ENCODE data around the gene TCTN1. TPM values are rescaled to one million over a fixed set of nuclear protein-coding genes. Genes with fewer than 3 reads are reported as not detected.
A peak's percentile ranks its signal among the peaks of the same experiment; 100 is the strongest.

TCTN1 gene
- total RNA-seq, 1 donor from 2014 or later: 9.9 TPM

- no peak for DNase-seq
Observed at GRCh38 chr12:110683888-110684287, 70.0 kb downstream of the TCTN1 start.

GRCh38 chr12:110684312-110684836, 70.4 kb downstream of the TCTN1 start:
- no peak for DNase-seq

GRCh38 chr12:110686294-110686903, 72.5 kb downstream of the TCTN1 start:
- DNase-seq: no peak

DNA sequence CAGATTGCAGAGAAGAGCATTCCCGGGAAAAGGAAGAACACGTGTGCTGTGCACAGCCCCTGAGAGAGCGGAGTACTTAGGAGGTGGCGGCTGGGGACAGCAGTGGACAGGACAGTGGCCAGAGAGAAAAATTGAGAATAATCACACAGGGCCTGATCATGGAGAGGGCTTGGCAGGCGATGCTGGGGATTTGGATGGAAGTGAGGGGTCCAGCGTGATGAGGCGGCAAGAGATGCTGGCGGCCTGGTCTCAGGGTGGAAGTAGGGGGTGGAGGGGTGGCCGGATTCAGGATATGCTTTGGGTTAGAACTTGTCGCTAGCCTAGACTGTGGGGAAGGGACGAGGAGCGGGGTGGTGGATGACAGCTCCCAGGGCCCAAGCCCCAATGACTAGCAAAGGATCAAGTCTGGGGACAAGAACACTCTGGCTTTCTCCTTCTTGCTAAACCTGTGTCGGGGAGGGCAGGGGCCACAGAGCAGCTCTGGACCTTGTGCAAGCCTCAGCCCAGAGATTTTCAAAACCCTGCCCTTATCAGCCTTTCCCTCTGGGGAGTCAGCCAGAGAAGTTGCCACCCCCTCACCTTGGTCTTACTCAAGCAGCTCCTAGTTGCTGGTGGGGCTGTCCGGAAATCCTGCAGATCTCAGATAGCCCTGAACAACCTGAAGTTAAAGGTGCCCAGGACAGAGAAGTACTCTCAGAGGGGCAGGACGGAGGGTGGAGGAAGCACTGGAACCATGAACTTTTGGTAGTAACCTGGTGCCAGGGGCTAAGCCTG, 73.7 kb downstream of the TCTN1 start:
- DNase-seq: no peak

DNA sequence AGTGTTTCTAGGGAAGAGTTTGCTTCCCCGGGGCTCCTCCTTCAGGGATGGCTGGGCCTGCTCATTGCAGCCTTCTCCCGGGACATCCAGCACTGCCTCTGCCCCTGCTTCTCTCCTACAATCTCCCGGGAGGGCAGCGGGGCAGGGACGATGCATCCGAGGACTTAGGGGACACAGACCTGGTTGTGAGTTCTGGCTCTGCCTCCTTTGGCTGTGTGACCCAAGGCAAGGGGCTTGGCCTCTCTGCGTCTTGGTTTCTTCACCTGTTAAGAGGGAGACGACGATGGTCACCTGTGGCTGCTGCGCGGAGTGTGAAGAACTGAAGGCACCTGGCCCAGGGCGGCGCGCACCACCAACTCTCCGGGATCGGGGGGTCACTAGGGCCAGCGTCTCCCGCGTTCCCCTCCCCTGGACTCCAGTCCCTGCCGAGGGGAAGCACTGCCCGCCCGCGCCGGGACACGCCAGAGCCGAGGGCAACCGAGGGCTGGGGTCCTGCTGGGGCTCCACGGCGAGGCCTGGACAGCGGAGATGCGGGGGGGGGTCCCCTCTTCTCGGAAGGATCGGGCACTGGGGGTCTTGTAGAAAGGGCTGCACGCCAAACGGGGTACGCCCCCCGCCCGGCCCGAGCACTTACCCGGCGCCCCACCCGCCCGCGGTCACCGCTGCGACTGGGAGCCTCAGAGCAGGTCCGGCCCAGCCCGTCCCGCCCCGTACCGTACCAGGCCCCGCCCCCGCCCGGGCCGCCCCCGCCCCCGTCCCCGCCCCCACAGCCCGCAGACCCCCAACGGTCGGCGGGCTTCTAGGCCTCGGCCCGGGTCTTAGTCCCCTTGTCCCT, 74.7 kb downstream of the TCTN1 start, which contains the start of gene HVCN1:
HVCN1 (minus strand) TSS at position 670 of the 835 bp plus-strand sequence. CDS start 5,870 bp downstream, outside the sequence.
- peak; percentile 34 for DNase-seq

DNA sequence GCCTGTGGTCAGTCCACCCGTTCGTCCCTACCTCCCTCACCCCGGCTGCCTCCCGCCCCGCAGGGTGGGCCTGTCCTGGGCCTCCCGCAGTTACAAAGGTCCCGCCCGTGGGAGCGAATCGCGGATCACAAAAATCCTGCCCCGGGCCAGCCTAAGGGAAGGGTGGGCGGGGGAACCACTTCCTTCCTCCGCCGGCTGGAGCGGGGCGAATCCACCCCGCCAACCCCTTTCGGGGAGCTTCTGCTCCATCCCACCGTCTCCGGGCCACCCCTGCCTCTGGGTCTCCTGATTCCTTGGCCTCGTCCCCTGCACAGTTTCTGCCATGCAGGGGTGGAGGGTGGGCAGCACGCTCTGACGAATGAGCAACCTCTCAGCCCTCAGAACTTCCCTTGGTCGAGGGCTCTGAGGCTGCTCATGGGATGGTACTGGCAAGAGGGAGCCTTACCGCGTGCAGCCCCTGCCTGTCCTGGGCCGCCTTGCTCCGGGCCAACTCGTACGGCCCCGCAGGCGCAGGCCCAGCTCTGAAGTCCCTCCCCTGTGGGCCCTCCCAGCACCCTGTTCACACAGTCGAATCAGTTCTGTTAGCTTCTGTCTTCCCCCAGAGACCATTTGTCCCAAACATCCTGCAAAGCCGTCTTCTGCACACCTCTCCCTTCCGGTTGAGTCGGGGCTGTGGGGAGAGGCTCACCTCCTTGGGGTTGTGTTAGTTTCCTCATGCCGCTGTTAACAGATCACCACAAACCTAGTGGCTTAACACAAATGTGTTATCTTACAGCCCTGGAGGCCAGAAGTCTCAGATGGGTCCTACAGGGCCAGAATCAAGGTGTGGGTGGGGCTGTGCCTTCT, 75.6 kb downstream of the TCTN1 start:
- DNase-seq: peak; percentile 43

DNA sequence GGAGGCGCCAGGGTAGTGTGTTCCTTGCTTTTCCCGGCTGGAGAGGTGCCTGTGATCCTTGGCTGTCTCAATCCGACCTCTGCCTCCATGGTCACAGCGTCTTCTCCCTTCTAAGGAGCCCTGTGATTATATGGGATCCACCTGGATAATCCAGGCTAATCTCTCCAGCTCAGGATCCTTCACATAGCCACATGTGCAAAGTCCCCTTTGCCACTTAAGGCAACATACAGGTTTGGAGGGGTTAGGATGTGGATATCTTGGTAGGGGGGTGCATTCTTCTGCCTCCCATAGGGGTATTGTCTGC, 76.2 kb downstream of the TCTN1 start:
- no peak for DNase-seq

DNA sequence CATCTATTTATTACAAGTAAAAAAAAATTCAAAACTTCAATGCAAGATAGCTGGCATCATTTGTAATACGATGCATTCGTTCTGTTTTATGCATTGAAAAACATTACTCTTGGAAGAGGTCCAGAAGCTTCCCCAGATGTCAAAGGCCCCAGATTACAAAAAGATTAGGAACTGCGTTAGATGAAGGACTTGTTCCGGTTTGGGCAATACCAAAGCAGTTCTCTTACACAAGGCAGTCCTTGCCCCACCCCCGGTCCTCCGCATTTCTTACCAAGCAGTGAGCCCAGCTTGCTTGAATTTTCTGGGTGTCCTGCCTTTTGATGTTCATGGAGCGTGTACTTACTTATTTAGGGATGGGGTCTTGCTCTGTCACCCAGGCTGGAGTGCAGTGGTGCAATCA, 79.8 kb downstream of the TCTN1 start:
- no peak for DNase-seq

GRCh38 chr12:110694330-110694901, 80.5 kb downstream of the TCTN1 start:
- no peak for DNase-seq

- no peak for DNase-seq
Observed at GRCh38 chr12:110696283-110696682, 82.4 kb downstream of the TCTN1 start.

DNA sequence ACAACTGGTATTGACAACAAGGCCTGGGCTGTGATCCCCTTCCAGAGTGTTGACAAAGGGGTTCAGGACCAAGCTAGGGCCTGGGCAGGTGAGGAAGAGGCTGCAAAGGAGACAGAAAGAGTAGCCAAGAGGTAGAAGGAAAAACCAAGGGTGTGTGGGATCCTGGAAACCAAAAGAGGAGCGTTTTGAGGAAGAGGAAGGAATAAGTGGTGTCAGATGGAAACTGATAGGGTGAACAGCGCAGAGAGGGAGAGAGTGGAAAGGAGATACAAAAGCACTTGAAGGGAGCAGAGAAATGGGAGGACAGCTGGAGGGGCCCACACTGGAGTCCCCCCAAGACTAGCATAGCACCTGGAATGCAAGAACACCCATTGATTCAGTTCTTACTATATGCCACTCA, 83.3 kb downstream of the TCTN1 start:
- DNase-seq: no peak

- peak; percentile 93 for DNase-seq
Observed at GRCh38 chr12:110698171-110698902, 84.4 kb downstream of the TCTN1 start.

Other genes with a start within 250 kb of the TCTN1 start
- gene ANAPC7, start 210.4 kb upstream of the TCTN1 start, total RNA-seq: 56.8 and 71.9 TPM in 2 replicates
- 297 and 356 TPM in 2 replicates for gene ARPC3, start 163.8 kb upstream of the TCTN1 start, total RNA-seq
- gene GPN3, start 145.9 kb upstream of the TCTN1 start, total RNA-seq: 19.9 and 22.7 TPM in 2 replicates
- 8.8 and 10.1 TPM in 2 replicates for gene FAM216A, start 145.3 kb upstream of the TCTN1 start, total RNA-seq
- gene VPS29, start 112.0 kb upstream of the TCTN1 start, total RNA-seq: 77.1 and 78.3 TPM in 2 replicates
- gene RAD9B, start 111.8 kb upstream of the TCTN1 start, total RNA-seq: 0.14 and 1.2 TPM in 2 replicates
- 9.0 and 13.3 TPM in 2 replicates for gene PPTC7, start 30.8 kb upstream of the TCTN1 start, total RNA-seq
- 5.0 and 6.1 TPM in 2 replicates for gene HVCN1, start 75.0 kb downstream of the TCTN1 start, total RNA-seq
- gene PPP1CC, start 128.8 kb downstream of the TCTN1 start, total RNA-seq: 113 and 153 TPM in 2 replicates
- not detected in 2 replicates for gene CCDC63, start 232.9 kb downstream of the TCTN1 start, total RNA-seq